ENCODE results near the gene C1QTNF5.

C1QTNF5 gene

GRCh38 chr11:119299416-119299815, 41.3 kb downstream of the C1QTNF5 start:
- H3K27ac ChIP-seq: no peak overlapping the region
- TF ChIP-seq CTCF (IDR thresholded peaks at IDR 0.05) (no peak), ZFX (IDR thresholded peaks at IDR 0.05; ENCODE audit: borderline replicate concordance) (no peak)

GRCh38 chr11:119298726-119299125, 42.0 kb downstream of the C1QTNF5 start:
- TF ChIP-seq ZFX (IDR thresholded peaks at IDR 0.05; ENCODE audit: borderline replicate concordance): no peak
- no peak for TF ChIP-seq CTCF (IDR thresholded peaks at IDR 0.05)
- H3K27ac ChIP-seq: no peak overlapping the region

- no peak overlapping the region for H3K27ac ChIP-seq
- TF ChIP-seq CTCF (IDR thresholded peaks at IDR 0.05) (no peak), ZFX (IDR thresholded peaks at IDR 0.05; ENCODE audit: borderline replicate concordance) (no peak)
These were observed 42.7 kb downstream of the C1QTNF5 start for GRCh38 chr11:119297938-119298337.

- no peak overlapping the region for H3K27ac ChIP-seq
- no peak for TF ChIP-seq ZFX (IDR thresholded peaks at IDR 0.05; ENCODE audit: borderline replicate concordance)
- no peak for TF ChIP-seq CTCF (IDR thresholded peaks at IDR 0.05)
These were observed 45.5 kb downstream of the C1QTNF5 start for GRCh38 chr11:119295178-119295577.

- TF ChIP-seq ZFX (IDR thresholded peaks at IDR 0.05; ENCODE audit: borderline replicate concordance) (no peak), CTCF (IDR thresholded peaks at IDR 0.05) (no peak)
- no peak overlapping the region for H3K27ac ChIP-seq
These were observed 47.2 kb downstream of the C1QTNF5 start for GRCh38 chr11:119293461-119293860.

GRCh38 chr11:119290894-119291497, 49.7 kb downstream of the C1QTNF5 start:
- TF ChIP-seq ZFX (IDR thresholded peaks at IDR 0.05; ENCODE audit: borderline replicate concordance) (no peak), CTCF (IDR thresholded peaks at IDR 0.05) (no peak)
- H3K27ac ChIP-seq: no peak overlapping the region
